H9 (cell line): ENCODE measurements around the gene PTPN7. TPM values are rescaled to one million over a fixed set of nuclear protein-coding genes. Genes with fewer than 3 reads are reported as not detected.
"Not testable (repeated sequence)": the region's sequence is repeated elsewhere in the genome, so short reads cannot be mapped to it uniquely, and the experiment has no call there.

ENCODE experiments used
- DNase-seq: peaks from one replicate; pipeline ENCODE4 v3.0.0-alpha.2; 2017
- H2AFZ ChIP-seq: one replicate; pipeline ENCODE4 v1.6.1; 2013; ENCODE audit warnings: mild to moderate bottlenecking, low read length, control low read depth, moderate library complexity
- H2AK5ac ChIP-seq: 2 replicates; pipeline ENCODE4 v1.6.1; 2013; ENCODE audit warnings: low read length, control low read depth, mixed read lengths; ENCODE audit not compliant: insufficient read length
- H2BK120ac ChIP-seq: one replicate; pipeline ENCODE4 v1.6.1; 2013; ENCODE audit warnings: low read depth, mild to moderate bottlenecking, low read length, control low read depth, inconsistent platforms; ENCODE audit not compliant: poor library complexity, severe bottlenecking
- H2BK12ac ChIP-seq: 2 replicates; pipeline ENCODE4 v1.6.1; 2013; ENCODE audit warnings: low read length, control low read depth, mixed read lengths, low read depth; ENCODE audit not compliant: insufficient read length
- H2BK15ac ChIP-seq: 2 replicates; pipeline ENCODE4 v1.6.1; 2013; ENCODE audit warnings: low read depth, low read length, control low read depth
- H2BK20ac ChIP-seq: one replicate; pipeline ENCODE4 v1.6.1; 2013; ENCODE audit warnings: low read depth, mild to moderate bottlenecking, low read length, control low read depth, inconsistent platforms; ENCODE audit not compliant: poor library complexity, severe bottlenecking
- H2BK5ac ChIP-seq: 2 replicates; pipeline ENCODE4 v1.6.1; 2013; ENCODE audit warnings: low read length, control low read depth, mixed read lengths; ENCODE audit not compliant: insufficient read length
- H3K14ac ChIP-seq: 2 replicates; pipeline ENCODE4 v1.6.1; 2013; ENCODE audit warnings: low read length, control low read depth; ENCODE audit not compliant: insufficient read depth
- H3K18ac ChIP-seq: 2 replicates; pipeline ENCODE4 v1.6.1; 2013; ENCODE audit warnings: low read depth, mild to moderate bottlenecking, mixed read lengths, low read length, control low read depth; ENCODE audit not compliant: insufficient read length
- H3K23ac ChIP-seq: 2 replicates; pipeline ENCODE4 v1.6.1; 2013; ENCODE audit warnings: low read length, control low read depth, mixed read lengths, low read depth; ENCODE audit not compliant: insufficient read length
- H3K23me2 ChIP-seq: 2 replicates; pipeline ENCODE4 v1.6.1; 2013; ENCODE audit warnings: low read depth, mild to moderate bottlenecking, mixed read lengths, low read length, control low read depth; ENCODE audit not compliant: insufficient read length, poor library complexity, severe bottlenecking
- H3K27ac ChIP-seq: 2 replicates; pipeline ENCODE4 v1.5.1; 2013; ENCODE audit warnings: low read length, control low read depth, mixed read lengths, low read depth; ENCODE audit not compliant: insufficient read length
- H3K27me3 ChIP-seq: 2 replicates; pipeline ENCODE4 v1.6.1; 2013; ENCODE audit warnings: low read length, control low read depth, inconsistent platforms; ENCODE audit not compliant: insufficient read depth
- H3K4ac ChIP-seq: 2 replicates; pipeline ENCODE4 v1.6.1; 2013; ENCODE audit warnings: low read depth, mild to moderate bottlenecking, control low read depth, inconsistent platforms, low read length, moderate library complexity
- H3K4me1 ChIP-seq: 2 replicates; pipeline ENCODE4 v1.6.1; 2013; ENCODE audit warnings: low read length, control low read depth, inconsistent platforms; ENCODE audit not compliant: insufficient read depth
- H3K4me2 ChIP-seq: 2 replicates; pipeline ENCODE4 v1.6.1; 2013; ENCODE audit warnings: low read length, control low read depth, mixed read lengths; ENCODE audit not compliant: insufficient read length, insufficient read depth
- H3K56ac ChIP-seq: 2 replicates; pipeline ENCODE4 v1.6.1; 2013; ENCODE audit warnings: low read depth, mild to moderate bottlenecking, mixed read lengths, low read length, control low read depth; ENCODE audit not compliant: insufficient read length
- H3K79me1 ChIP-seq: 2 replicates; pipeline ENCODE4 v1.6.1; 2013; ENCODE audit warnings: low read depth, mild to moderate bottlenecking, moderate library complexity, low read length, control low read depth, inconsistent platforms; ENCODE audit not compliant: insufficient read depth, poor library complexity, severe bottlenecking
- H3K79me2 ChIP-seq: 2 replicates; pipeline ENCODE4 v1.6.1; 2013; ENCODE audit warnings: low read length, control low read depth, inconsistent platforms; ENCODE audit not compliant: insufficient read depth
- H3K9ac ChIP-seq: 2 replicates; pipeline ENCODE4 v1.6.1; 2013; ENCODE audit warnings: low read length, control low read depth, mixed read lengths; ENCODE audit not compliant: insufficient read length; ENCODE audit errors: extremely low read depth
- H3K9me3 ChIP-seq: one replicate; pipeline ENCODE4 v1.6.1; 2013; ENCODE audit warnings: low read depth, low read length, inconsistent platforms; ENCODE audit not compliant: control insufficient read depth
- H3T11ph ChIP-seq: one replicate; pipeline ENCODE4 v1.6.1; 2013; ENCODE audit warnings: mild to moderate bottlenecking, low read length, control low read depth, inconsistent platforms
- H4K20me1 ChIP-seq: one replicate; pipeline ENCODE4 v1.6.1; 2013; ENCODE audit not compliant: control insufficient read depth, insufficient read length, insufficient read depth
- H4K5ac ChIP-seq: 2 replicates; pipeline ENCODE4 v1.6.1; 2013; ENCODE audit warnings: low read depth, mild to moderate bottlenecking, mixed read lengths, low read length, control low read depth; ENCODE audit not compliant: insufficient read length
- H4K8ac ChIP-seq: replicated peaks from 2 replicates; pipeline ENCODE4 v1.6.1; 2013; ENCODE audit warnings: low read length, control low read depth, mixed read lengths, low read depth; ENCODE audit not compliant: insufficient read length
- H4K91ac ChIP-seq: 2 replicates; pipeline ENCODE4 v1.6.1; 2013; ENCODE audit warnings: low read depth, mild to moderate bottlenecking, moderate library complexity, mixed read lengths, low read length, control low read depth; ENCODE audit not compliant: insufficient read length
- H3K27ac Mint-ChIP-seq, 3 experiments: 2 replicates in 2 of 3; 3 replicates in 1 of 3; pipeline ENCODE4 v1.8.0; 2020 to 2021; ENCODE audit warnings: mixed read lengths in 3 of 3, mild to moderate bottlenecking in 1 of 3, moderate library complexity in 1 of 3
- H3K27me3 Mint-ChIP-seq: 2 replicates; pipeline ENCODE4 v1.8.0; 2021; ENCODE audit warnings: low read depth, mild to moderate bottlenecking, moderate library complexity, mixed read lengths
- H3K36me3 Mint-ChIP-seq, 3 experiments: 2 replicates in 2 of 3; 3 replicates in 1 of 3; pipeline ENCODE4 v1.8.0; 2020 to 2021; ENCODE audit warnings: low read depth in 3 of 3, mixed read lengths in 3 of 3; ENCODE audit not compliant: insufficient read depth in 1 of 3
- H3K4me1 Mint-ChIP-seq, 2 experiments: 2 replicates each; pipeline ENCODE4 v1.8.0; 2020; ENCODE audit warnings: mixed read lengths in 2 of 2
- H3K4me3 Mint-ChIP-seq, 2 experiments: 2 replicates in 1 of 2; 3 replicates in 1 of 2; pipeline ENCODE4 v1.8.0; 2020 to 2021; ENCODE audit warnings: mild to moderate bottlenecking in 2 of 2, mixed read lengths in 2 of 2, moderate library complexity in 1 of 2
- H3K9me3 Mint-ChIP-seq, 2 experiments: 2 replicates in 1 of 2; 3 replicates in 1 of 2; pipeline ENCODE4 v1.8.0; 2020; ENCODE audit warnings: mild to moderate bottlenecking in 2 of 2, mixed read lengths in 2 of 2, moderate library complexity in 1 of 2
- CTCF ChIP-seq: fragments of 200-600 bp; sonication (generic); conservative IDR thresholded peaks from 3 replicates; pipeline ENCODE4 v1.8.0; 2021; ENCODE audit warnings: antibody characterized with exemption, mild to moderate bottlenecking
- WGBS: extraction: QIAGEN DNeasy Blood & Tissue Kit; methylation state at CpG from one replicate; pipeline ENCODE4 v1.1.7; 2013; ENCODE audit warnings: missing lambda C conversion rate, low lambda C conversion rate, mixed read lengths; ENCODE audit not compliant: insufficient read length; ENCODE audit errors: extremely low coverage; 5-methylcytosine and 5-hydroxymethylcytosine counted together
- total RNA-seq: library from RNA; stranded (reverse); gene quantifications from 2 replicates; pipeline ENCODE4 v1.2.1, GENCODE V29; 2021

Gene PTPN7
- total RNA-seq, 1 experiment from 2014 or later: 0.72 TPM

- no peaks in the 10 kb centered on the region for H3K27me3 ChIP-seq
- H3K79me1 ChIP-seq: no peaks in the 10 kb centered on the region
- H2BK15ac ChIP-seq: no peak overlapping the region
- no peak overlapping the region for H3K4ac ChIP-seq
- H2AK5ac ChIP-seq: no peak overlapping the region
- H3K9ac ChIP-seq: no peak overlapping the region
- no peak overlapping the region for H4K91ac ChIP-seq
- no peak overlapping the region for H2AFZ ChIP-seq
- H3T11ph ChIP-seq: no peak overlapping the region
- no peak for TF ChIP-seq CTCF
- H3K4me2 ChIP-seq: no peak overlapping the region
- H3K4me1 ChIP-seq: peaks cover 3% of the 10 kb centered on the region; the same call in 1 of the 2 replicates
- H4K20me1 ChIP-seq: no peaks in the 10 kb centered on the region
- Mint-ChIP-seq H3K9me3 (no peaks in the 10 kb centered on the region; a peak in 1 of 5 replicates), H3K36me3 (no peaks in the 10 kb centered on the region), H3K27me3 (peaks cover 8% of the 10 kb centered on the region), H3K4me3 (no peak overlapping the region), H3K4me1 (peaks cover 12 to 18% of the 10 kb centered on the region in 2 experiments), H3K27ac (peak overlapping the region in 1 of 3 experiments; percentile 75; a peak in 1 of 7 replicates)
- no peak overlapping the region for H2BK20ac ChIP-seq
- H3K79me2 ChIP-seq: no peaks in the 10 kb centered on the region
- H4K5ac ChIP-seq: no peak overlapping the region
- no peaks in the 10 kb centered on the region for H3K9me3 ChIP-seq
- H2BK12ac ChIP-seq: no peak overlapping the region
- H4K8ac ChIP-seq: no peak overlapping the region
- WGBS: no CpG with 5 or more reads among the region's 7 CpGs
- DNase-seq: no peak
- H3K23me2 ChIP-seq: no peaks in the 10 kb centered on the region
- no peak overlapping the region; the same call in 1 of the 2 replicates for H3K14ac ChIP-seq
- no peak overlapping the region for H2BK5ac ChIP-seq
- no peak overlapping the region for H3K27ac ChIP-seq
- H3K23ac ChIP-seq: no peak overlapping the region
- H2BK120ac ChIP-seq: no peak overlapping the region
- H3K56ac ChIP-seq: no peak overlapping the region
- no peak overlapping the region for H3K18ac ChIP-seq
Measured at GRCh38 chr1:202181586-202181985, 21.2 kb upstream of the PTPN7 start.

DNA sequence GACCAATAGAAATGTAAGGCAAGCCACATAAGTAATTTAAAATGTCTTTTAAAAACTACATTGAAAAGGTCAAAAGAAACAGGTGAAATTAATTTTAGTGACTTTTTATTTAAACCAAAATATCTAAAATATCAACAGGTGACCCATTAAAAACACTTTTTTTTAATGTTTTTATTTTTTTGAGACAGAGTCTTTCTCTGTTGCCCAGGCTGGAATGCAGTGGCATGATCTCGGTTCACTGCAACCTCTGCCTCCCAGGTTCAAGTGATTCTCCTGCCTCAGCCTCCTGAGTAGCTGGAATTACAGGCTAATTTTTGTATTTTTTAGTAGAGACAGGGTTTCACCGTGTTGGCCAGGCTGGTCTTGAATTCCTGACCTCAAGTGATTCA lies 20.3 kb upstream of the PTPN7 start:
- not testable (repeated sequence) for H2BK120ac ChIP-seq, H3K18ac ChIP-seq, H3K79me1 ChIP-seq, H3T11ph ChIP-seq, H2AK5ac ChIP-seq, H3K27ac ChIP-seq, H3K36me3 Mint-ChIP-seq, H3K4ac ChIP-seq, H3K4me1 ChIP-seq, H3K23ac ChIP-seq, H4K91ac ChIP-seq, H2BK15ac ChIP-seq, H4K20me1 ChIP-seq, H3K56ac ChIP-seq, H3K4me2 ChIP-seq, H3K23me2 ChIP-seq, H3K27me3 ChIP-seq, H3K9me3 Mint-ChIP-seq, H2BK12ac ChIP-seq, H3K9me3 ChIP-seq, H4K8ac ChIP-seq, H3K79me2 ChIP-seq, H3K9ac ChIP-seq, H2BK20ac ChIP-seq, H3K27ac Mint-ChIP-seq, H4K5ac ChIP-seq, H3K4me3 Mint-ChIP-seq, H2BK5ac ChIP-seq, H3K27me3 Mint-ChIP-seq, H2AFZ ChIP-seq, H3K14ac ChIP-seq, DNase-seq
- no CpG with 5 or more reads among the region's 2 CpGs for WGBS
- peaks cover 12 to 18% of the 10 kb centered on the region in 2 experiments for H3K4me1 Mint-ChIP-seq
